BLaER1 (cell line): ENCODE results near the gene CCDC136.

ENCODE experiments used
- H3K27ac ChIP-seq: shearing (Covaris generic); formaldehyde crosslinking; 2 replicates; pipeline ENCODE4 v1.8.1; 2022
- H3K27me3 ChIP-seq: shearing (Covaris generic); formaldehyde crosslinking; 2 replicates; pipeline ENCODE4 v1.8.1; 2022
- H3K36me3 ChIP-seq: shearing (Covaris generic); formaldehyde crosslinking; 2 replicates; pipeline ENCODE4 v1.8.1; 2022
- H3K4me1 ChIP-seq: shearing (Covaris generic); formaldehyde crosslinking; 2 replicates; pipeline ENCODE4 v1.8.1; 2022
- H3K4me2 ChIP-seq: shearing (Covaris generic); formaldehyde crosslinking; 2 replicates; pipeline ENCODE4 v1.8.1; 2022
- H3K4me3 ChIP-seq: shearing (Covaris generic); formaldehyde crosslinking; 2 replicates; pipeline ENCODE4 v1.8.1; 2022
- H3K9ac ChIP-seq: shearing (Covaris generic); formaldehyde crosslinking; 2 replicates; pipeline ENCODE4 v1.8.1; 2022
- H3K9me3 ChIP-seq: shearing (Covaris generic); formaldehyde crosslinking; 2 replicates; pipeline ENCODE4 v1.8.1; 2022
- H4K20me1 ChIP-seq: shearing (Covaris generic); formaldehyde crosslinking; 2 replicates; pipeline ENCODE4 v1.8.1; 2022
- Cebpa-rat ChIP-seq: shearing (Covaris generic); IDR thresholded peaks from 2 replicates; pipeline ENCODE4 v1.8.1; 2022

The CCDC136 gene

DNA sequence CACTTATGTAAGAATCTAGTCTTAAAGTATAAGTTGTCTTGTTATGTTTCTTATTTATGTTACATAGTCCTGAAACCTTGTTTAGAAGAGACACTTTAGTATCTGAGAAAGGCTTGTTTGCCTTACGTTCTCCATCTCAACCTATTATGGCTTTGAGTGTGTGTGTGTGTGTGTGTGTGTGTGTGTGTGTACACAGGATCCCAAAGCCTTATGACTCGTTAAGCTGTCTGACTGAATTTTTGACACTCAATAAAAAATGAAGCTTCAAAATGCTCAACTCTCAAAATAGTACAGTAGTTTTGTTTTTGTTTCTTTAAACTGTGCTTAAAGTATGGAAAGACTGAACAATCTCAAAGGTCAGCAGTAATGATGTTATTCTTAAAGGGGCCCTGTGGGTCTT, 34.6 kb upstream of the CCDC136 start:
- peaks cover 96% of the 10 kb centered on the region for H3K36me3 ChIP-seq
- peaks cover 6% of the 10 kb centered on the region; the same call in 1 of the 2 replicates for H4K20me1 ChIP-seq
- H3K4me1 ChIP-seq, result no peaks in the 10 kb centered on the region
- H3K9me3 ChIP-seq, result no peaks in the 10 kb centered on the region
- H3K4me3 ChIP-seq, result no peak overlapping the region
- H3K27ac ChIP-seq, result no peak overlapping the region
- H3K4me2 ChIP-seq, result no peak overlapping the region
- TF ChIP-seq Cebpa-rat, result no peak
- H3K27me3 ChIP-seq, result no peaks in the 10 kb centered on the region
- H3K9ac ChIP-seq, result no peak overlapping the region

DNA sequence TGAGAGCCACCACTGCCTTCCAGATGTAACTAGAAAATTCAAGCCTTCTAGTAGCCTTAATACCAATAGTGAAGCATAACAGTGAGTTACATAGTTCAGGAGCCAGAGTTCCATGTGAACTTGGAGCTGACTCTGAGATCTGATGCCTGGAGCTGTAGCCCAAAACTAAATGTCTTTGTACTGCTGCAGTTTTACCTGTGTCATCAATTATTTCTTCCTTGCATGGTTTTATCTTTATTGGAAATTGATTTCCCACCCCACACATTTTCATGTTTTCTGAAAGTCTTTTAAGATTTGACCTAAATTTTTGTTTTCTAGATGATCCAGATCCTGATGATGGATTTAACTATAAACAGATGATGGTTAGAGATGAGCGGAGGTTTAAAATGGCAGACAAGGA, 33.2 kb upstream of the CCDC136 start:
- Histone ChIP-seq H3K4me1 (no peaks in the 10 kb centered on the region), H3K9me3 (no peaks in the 10 kb centered on the region), H3K36me3 (peaks cover 97% of the 10 kb centered on the region), H3K9ac (no peak overlapping the region), H4K20me1 (peaks cover 6% of the 10 kb centered on the region; the same call in 1 of the 2 replicates), H3K27ac (no peak overlapping the region), H3K4me2 (no peak overlapping the region), H3K4me3 (no peak overlapping the region), H3K27me3 (no peaks in the 10 kb centered on the region)
- TF ChIP-seq Cebpa-rat, result no peak

DNA sequence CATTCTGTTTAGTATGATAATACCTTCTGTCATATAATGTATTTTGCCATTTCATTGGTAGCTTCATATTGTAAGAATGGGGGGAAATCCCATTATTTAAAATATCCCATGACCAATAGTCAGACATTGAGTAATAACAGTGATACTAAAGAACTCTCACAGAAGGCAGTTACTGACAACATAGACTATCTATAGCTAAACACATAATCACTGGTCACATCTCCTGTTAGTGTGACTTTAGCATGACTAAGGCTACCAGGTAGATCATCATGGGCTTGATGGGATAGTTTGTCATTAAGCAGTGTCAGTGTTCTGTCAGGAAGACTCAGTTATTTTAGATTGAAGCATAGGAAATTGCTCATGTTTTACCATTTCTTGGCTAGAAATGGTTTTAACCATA, 32.5 kb upstream of the CCDC136 start:
- H3K9ac ChIP-seq, result no peak overlapping the region
- peaks cover 98% of the 10 kb centered on the region for H3K36me3 ChIP-seq
- no peaks in the 10 kb centered on the region for H3K27me3 ChIP-seq
- H3K4me2 ChIP-seq, result no peak overlapping the region
- no peak overlapping the region for H3K27ac ChIP-seq
- peaks cover 6% of the 10 kb centered on the region; the same call in 1 of the 2 replicates for H4K20me1 ChIP-seq
- no peaks in the 10 kb centered on the region for H3K9me3 ChIP-seq
- H3K4me1 ChIP-seq, result no peaks in the 10 kb centered on the region
- TF ChIP-seq Cebpa-rat, result no peak
- no peak overlapping the region for H3K4me3 ChIP-seq

DNA sequence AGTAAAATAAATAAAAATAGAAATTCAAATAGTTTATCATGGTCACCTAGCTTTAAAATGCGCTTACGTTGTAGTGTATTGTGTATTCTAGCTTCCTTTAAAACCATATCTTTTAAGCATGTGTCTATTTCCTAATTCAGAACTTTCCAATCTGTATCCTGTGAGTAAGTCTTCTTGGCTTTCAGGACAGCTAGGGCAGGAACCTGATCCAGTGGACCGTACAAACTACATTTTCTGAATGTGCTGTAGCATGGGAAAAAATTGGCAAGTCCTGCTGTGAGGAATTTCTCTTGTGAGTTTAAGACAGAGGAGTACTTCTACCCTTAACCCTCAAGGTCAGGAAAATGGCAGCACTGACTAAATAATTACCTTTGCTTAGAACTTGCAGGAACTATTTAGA, 28.2 kb upstream of the CCDC136 start:
- H3K4me1 ChIP-seq, result no peaks in the 10 kb centered on the region
- no peak overlapping the region for H3K9ac ChIP-seq
- H4K20me1 ChIP-seq, result no peaks in the 10 kb centered on the region
- no peak overlapping the region for H3K4me2 ChIP-seq
- no peak overlapping the region for H3K4me3 ChIP-seq
- H3K27ac ChIP-seq, result no peak overlapping the region
- TF ChIP-seq Cebpa-rat, result no peak
- no peaks in the 10 kb centered on the region for H3K9me3 ChIP-seq
- H3K36me3 ChIP-seq, result peaks cover 95% of the 10 kb centered on the region
- H3K27me3 ChIP-seq, result no peaks in the 10 kb centered on the region

DNA sequence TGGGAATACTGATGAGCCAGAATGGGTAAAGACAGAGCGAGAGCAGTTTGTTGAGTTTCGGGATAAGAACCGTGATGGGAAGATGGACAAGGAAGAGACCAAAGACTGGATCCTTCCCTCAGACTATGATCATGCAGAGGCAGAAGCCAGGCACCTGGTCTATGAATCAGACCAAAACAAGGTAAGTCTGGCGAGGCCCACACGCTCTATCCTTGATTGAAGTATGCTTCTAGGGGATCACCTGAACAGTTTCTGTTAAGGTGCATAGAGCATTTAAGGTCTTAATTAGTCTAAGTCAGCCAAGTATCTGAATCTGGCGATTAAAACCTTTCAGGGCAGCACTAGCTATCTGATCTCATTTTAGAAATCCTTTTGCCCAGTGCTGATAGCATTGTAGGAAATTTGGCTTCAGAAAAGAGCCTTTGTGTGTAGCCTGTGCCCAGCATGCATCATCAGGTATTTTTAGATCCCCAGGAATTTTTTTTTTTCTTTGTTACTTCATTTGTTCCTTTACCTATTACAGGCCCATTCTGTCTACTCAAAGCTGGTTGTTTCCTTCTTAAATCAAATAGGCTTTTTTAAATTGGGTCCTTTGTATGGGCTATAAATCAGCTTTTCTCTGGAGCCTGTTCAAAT, 24.2 kb upstream of the CCDC136 start:
- TF ChIP-seq Cebpa-rat, result no peak
- Histone ChIP-seq H4K20me1 (no peaks in the 10 kb centered on the region), H3K4me3 (no peak overlapping the region), H3K9me3 (no peaks in the 10 kb centered on the region), H3K27me3 (no peaks in the 10 kb centered on the region), H3K9ac (no peak overlapping the region), H3K27ac (no peak overlapping the region), H3K4me2 (no peak overlapping the region), H3K4me1 (peaks cover 24% of the 10 kb centered on the region), H3K36me3 (peaks cover 94% of the 10 kb centered on the region)

DNA sequence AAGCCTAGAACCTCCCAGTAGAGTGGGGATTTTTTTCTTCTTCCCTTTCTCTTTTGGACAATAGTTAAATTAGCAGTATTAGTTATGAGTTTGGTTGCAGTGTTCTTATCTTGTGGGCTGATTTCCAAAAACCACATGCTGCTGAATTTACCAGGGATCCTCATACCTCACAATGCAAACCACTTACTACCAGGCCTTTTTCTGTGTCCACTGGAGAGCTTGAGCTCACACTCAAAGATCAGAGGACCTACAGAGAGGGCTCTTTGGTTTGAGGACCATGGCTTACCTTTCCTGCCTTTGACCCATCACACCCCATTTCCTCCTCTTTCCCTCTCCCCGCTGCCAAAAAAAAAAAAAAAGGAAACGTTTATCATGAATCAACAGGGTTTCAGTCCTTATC, 21.5 kb upstream of the CCDC136 start:
- Histone ChIP-seq H3K4me3 (no peak overlapping the region), H3K9ac (no peak overlapping the region), H3K4me1 (peaks cover 24% of the 10 kb centered on the region), H4K20me1 (no peaks in the 10 kb centered on the region), H3K27me3 (no peaks in the 10 kb centered on the region), H3K36me3 (peaks cover 96% of the 10 kb centered on the region), H3K9me3 (peaks cover 4% of the 10 kb centered on the region; the same call in 1 of the 2 replicates), H3K27ac (no peak overlapping the region), H3K4me2 (no peak overlapping the region)
- no peak for TF ChIP-seq Cebpa-rat

DNA sequence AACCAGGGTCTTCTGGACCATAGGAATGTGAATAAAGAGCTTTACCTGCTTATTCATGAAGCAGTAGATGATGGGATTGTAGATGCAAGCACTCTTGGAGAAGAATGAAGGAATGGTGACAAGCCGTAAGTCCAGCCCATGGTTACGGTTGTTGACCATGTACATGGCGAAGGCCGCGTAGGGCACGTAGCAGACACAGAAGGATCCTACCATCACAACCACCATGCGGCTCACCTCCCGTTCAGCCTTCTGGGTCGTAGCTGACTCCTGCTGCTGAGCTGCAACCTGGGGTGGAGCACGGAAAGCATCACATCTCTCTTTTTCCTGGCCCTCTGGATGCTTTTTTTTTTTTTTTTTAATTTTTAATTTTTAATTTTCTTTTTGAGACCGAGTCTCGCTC, 18.2 kb upstream of the CCDC136 start:
- H3K4me2 ChIP-seq, result no peak overlapping the region
- H3K4me1 ChIP-seq, result peaks cover 24% of the 10 kb centered on the region
- no peak overlapping the region for H3K4me3 ChIP-seq
- H3K9ac ChIP-seq, result no peak overlapping the region
- H3K36me3 ChIP-seq, result peaks cover 65% of the 10 kb centered on the region
- H3K27me3 ChIP-seq, result no peaks in the 10 kb centered on the region
- H4K20me1 ChIP-seq, result no peaks in the 10 kb centered on the region
- peaks cover 14% of the 10 kb centered on the region for H3K9me3 ChIP-seq
- no peak overlapping the region for H3K27ac ChIP-seq
- no peak for TF ChIP-seq Cebpa-rat

DNA sequence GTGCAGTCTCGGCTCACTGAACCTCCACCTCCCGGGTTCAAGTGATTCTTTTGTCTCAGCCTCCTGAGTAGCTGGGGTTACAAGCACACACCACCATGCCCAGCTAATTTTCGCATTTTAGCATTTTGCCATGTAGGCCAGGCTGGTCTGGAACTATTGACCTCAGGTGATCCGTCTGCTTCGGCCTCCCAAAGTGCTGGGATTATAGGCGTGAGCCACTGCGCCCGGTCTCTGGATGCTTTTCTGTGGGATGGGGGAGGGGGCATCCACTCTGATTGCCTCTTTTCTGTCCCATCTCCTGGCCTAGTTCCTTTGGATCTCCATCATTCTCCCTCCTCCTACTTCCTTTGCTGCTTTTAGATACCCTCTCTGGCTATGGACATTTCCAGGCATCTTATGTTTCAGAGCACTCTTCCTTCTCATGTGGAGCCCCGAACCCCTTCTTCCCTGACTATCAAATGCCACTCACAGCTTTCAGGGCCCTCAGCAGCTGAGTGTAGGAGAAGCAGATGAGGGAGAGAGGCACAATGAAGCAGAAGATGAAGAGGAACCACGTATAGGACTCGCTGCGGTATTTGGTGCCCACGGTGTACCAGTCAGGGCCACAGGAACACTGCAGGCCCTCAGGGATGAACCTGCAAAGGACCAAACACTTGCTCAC, 17.6 kb upstream of the CCDC136 start:
- Histone ChIP-seq H3K27ac (no peak overlapping the region), H3K4me2 (no peak overlapping the region), H3K36me3 (peaks cover 59% of the 10 kb centered on the region), H3K9ac (no peak overlapping the region), H3K27me3 (no peaks in the 10 kb centered on the region), H3K4me1 (peaks cover 24% of the 10 kb centered on the region), H3K9me3 (peaks cover 14% of the 10 kb centered on the region), H3K4me3 (no peak overlapping the region), H4K20me1 (no peaks in the 10 kb centered on the region)
- no peak for TF ChIP-seq Cebpa-rat

DNA sequence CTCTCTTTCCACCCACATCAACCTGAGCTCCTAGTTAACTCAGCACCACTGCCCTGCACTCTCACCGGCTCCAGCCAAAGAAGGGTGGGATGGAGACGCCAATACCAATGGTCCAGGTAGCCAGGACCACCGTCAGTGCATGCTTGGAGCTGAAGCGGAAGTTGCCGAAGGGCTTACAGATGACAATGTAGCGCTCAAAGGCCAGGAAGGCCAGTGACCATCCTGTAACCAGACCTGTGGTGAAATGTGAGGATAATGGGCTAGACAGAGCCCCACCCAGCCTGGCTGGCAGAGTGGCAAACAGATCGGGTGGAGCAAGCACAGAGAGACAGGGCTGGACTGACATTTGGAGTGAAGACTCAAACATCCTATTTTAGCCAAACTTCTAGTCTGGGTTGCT, 16.8 kb upstream of the CCDC136 start:
- Histone ChIP-seq H4K20me1 (no peaks in the 10 kb centered on the region), H3K4me1 (peaks cover 24% of the 10 kb centered on the region), H3K4me2 (no peak overlapping the region), H3K4me3 (no peak overlapping the region), H3K27me3 (no peaks in the 10 kb centered on the region), H3K27ac (no peak overlapping the region), H3K36me3 (peaks cover 51% of the 10 kb centered on the region), H3K9ac (no peak overlapping the region), H3K9me3 (peaks cover 14% of the 10 kb centered on the region)
- TF ChIP-seq Cebpa-rat, result no peak

DNA sequence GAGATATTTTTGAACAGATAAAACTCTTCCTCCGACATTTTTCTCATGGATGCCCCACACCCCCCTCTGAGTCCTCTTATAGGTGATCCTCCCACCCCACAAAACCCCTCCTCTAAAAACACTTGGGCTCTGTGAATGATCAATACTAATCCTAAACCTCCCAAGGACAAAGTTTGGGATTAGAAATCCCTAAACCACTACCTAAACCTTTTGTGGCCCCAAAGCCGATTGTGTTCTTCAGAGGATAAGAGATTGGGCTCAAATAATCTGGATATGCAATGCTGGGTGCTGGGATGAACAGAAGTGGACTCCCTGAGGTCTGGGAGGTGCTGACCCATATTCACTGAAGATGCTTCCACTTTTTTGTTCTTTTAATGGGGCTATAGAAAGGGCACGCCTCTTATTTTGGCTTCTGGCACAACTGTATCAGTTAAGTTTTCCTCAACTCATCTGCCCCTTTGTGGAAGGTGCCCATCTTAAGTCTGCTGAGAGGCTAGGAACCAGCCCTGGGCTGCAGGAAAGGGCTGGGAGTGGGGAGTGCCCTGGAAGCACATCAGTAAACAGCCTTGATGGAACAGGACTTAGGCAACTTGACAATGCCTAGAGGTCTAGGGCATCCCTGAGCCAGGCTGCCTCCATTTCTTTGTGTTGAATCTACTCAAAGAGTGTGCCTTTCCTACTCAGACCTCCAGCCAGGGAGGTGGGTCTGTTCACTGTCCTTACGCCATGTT, 15.9 kb upstream of the CCDC136 start, which contains the start of gene OPN1SW:
OPN1SW (minus strand) TSS at position 51 of the 731 bp plus-strand sequence; CDS start at position 38, 13 bp downstream.
- no peak within 1 kb of the TSS for H3K9ac ChIP-seq
- H3K4me2 ChIP-seq, result no peak within 1 kb of the TSS
- peaks cover 42% of the 10 kb centered on the region for H3K36me3 ChIP-seq
- no peak within 1 kb of the TSS for H3K4me3 ChIP-seq
- no peaks in the 10 kb centered on the region for H3K27me3 ChIP-seq
- no peak for TF ChIP-seq Cebpa-rat
- H3K27ac ChIP-seq, result no peak within 1 kb of the TSS
- peaks cover 16% of the 10 kb centered on the region for H3K4me1 ChIP-seq
- no peaks in the 10 kb centered on the region for H4K20me1 ChIP-seq
- peaks cover 14% of the 10 kb centered on the region for H3K9me3 ChIP-seq
